ENCODE measurements around the gene AQP7. TPM values are rescaled to one million over a fixed set of nuclear protein-coding genes. Genes with fewer than 3 reads are reported as not detected.
"Not testable (repeated sequence)": the region's sequence is repeated elsewhere in the genome, so short reads cannot be mapped to it uniquely, and the experiment has no call there.

AQP7 gene
- total RNA-seq: 10 to 100 TPM in 1 of 2 donors, 1 to 10 TPM in 1; 8.3 to 21.0 TPM
- long read RNA-seq, partial matches to known transcripts: 1 of 5 reads
- long read RNA-seq, other reads (novel, unspliced or antisense): 2 of 5 reads

- DNase-seq; intact Hi-C loops (cut with DNase I, micrococcal nuclease); ATAC-seq: not testable (repeated sequence)
Measured at GRCh38 chr9:33402371-33402770, at the start of gene AQP7. Gene AQP7 (minus strand): TSS chr9:33402568. CDS start chr9:33401262, 1,306 bp downstream.

- ATAC-seq: no peak
- intact Hi-C loops (cut with DNase I, micrococcal nuclease): no loop called here
- DNase-seq: no peak
Measured at GRCh38 chr9:33450621-33451146, 48.3 kb upstream of the AQP7 start.

GRCh38 chr9:33449715-33450114, 47.3 kb upstream of the AQP7 start:
- DNase-seq: no peak
- ATAC-seq: no peak
- intact Hi-C loops (cut with DNase I, micrococcal nuclease): no loop called here

DNA sequence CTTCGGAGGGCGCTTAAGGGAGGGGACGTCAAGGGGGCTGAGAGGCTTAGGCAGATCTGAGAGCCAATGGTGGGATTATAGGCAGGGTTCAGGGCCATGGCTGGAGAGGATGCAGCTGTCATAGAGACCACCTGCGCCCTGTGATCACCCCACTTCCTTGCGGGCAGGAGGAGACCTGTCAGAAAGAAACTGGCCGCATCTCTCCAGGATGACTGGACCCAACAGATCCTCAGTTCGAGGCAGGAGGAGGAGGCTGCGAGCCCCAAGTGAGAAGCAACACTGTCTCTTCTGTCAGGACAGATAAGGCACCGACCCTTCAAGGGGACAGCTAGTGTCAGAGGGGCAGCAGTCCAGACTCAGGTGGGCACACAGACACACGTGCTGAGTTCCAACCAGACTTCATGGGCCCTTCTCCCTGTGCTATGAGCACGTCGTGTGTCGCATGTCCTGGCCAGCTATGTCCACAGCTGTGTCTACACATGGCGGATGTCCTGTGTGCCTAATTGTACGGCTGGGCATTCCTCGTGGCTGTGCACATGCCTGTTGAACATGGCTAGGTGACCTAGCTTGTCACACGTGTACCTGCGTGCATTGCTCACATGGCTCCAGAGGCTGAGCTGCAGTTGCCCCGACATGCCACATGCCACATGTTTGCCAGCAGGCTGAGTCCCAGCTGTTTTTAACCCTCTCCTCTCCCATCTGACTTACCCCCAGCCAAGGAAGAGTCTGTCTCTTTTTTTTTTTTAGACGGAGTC, 45.6 kb upstream of the AQP7 start:
- no peak for ATAC-seq
- intact Hi-C loops (cut with DNase I, micrococcal nuclease): no loop called here
- DNase-seq: no peak

GRCh38 chr9:33446946-33447798, 44.8 kb upstream of the AQP7 start, which contains the start of gene AQP3:
Gene AQP3 (minus strand): TSS chr9:33447593. CDS start chr9:33447530, 63 bp downstream.
- intact Hi-C loops (cut with DNase I, micrococcal nuclease): no loop called here
- DNase-seq (peak; percentile 69 to 76), ATAC-seq (peak; percentile 91)

- intact Hi-C loops (cut with DNase I, micrococcal nuclease): no loop called here
- peak; percentile 13 for ATAC-seq
- DNase-seq: no peak
Measured at GRCh38 chr9:33446240-33446945, 44.0 kb upstream of the AQP7 start.

DNA sequence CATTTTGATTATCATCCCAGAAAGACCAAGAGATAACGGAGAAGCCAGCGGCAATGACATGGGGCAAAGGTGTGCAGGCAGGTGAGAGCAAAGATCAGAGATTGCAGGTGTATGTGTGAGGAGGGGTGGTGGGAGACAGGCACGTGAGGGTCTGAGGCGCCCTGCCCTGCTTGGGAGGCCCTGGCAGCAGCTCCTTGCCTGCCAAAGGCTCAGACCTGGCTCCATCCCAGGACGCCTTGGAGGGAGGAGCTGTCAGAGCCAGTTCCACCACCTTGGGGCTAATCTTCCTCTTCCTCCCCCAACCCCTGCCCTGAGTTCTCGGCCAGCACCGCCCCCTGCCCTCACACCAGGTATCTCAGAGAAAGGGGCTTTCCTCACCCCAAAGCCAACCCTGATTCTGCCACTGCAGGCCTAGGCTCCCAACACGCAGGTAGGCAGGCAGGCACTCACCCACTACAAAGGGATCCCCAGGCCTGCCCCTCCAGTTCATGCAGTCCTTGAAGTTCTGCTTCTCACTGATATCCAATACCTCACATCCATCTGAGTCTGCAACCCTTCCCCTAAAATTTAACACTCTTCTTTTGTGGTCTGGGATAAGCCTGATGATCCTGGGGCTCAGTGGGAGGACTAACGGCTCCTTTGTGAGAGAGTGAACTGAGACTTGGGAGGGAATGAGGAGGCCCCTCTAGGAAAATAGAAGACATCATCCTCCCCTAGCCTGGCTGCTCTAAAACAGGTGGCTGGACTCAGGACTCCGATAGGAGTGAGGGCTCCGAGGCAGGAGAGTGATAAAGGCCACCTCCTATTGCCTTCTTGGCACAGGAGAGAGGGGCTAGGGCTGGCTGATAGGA, 43.2 kb upstream of the AQP7 start:
- intact Hi-C loops (cut with DNase I, micrococcal nuclease): no loop called here

GRCh38 chr9:33443464-33444154, 41.2 kb upstream of the AQP7 start:
- intact Hi-C loops (cut with DNase I, micrococcal nuclease): no loop called here
- no peak for DNase-seq
- ATAC-seq: no peak

More for the DNA sequence above, 43.2 kb upstream of the AQP7 start:
- peak; percentile 20 for ATAC-seq
- DNase-seq: peak in 1 of 2 donors; percentile 35

- intact Hi-C loops (cut with DNase I, micrococcal nuclease): no loop called here
- no peak for DNase-seq
- no peak for ATAC-seq
Measured at GRCh38 chr9:33443047-33443446, 40.7 kb upstream of the AQP7 start.

DNA sequence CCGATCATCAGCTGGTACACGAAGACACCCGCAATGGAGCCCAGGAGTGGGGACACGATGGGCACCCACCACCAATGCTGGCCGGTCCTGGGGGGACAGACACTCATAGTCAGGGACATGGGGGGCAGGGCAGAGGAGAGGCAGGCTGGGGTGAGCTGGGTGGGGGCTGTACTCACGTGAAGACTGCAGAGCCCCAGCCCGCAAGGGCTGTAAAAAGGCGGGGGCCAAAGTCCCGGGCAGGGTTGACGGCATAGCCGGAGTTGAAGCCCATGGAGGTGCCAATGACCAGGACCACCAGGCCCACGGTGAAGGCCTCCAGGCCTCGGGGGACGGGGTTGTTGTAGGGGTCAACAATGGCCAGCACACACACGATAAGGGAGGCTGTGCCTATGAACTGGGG, 39.8 kb upstream of the AQP7 start:
- no peak for DNase-seq
- ATAC-seq: no peak
- intact Hi-C loops (cut with DNase I, micrococcal nuclease): no loop called here

- intact Hi-C loops (cut with DNase I, micrococcal nuclease): no loop called here
- no peak for DNase-seq
Measured at GRCh38 chr9:33440609-33441008, 38.2 kb upstream of the AQP7 start.

DNA sequence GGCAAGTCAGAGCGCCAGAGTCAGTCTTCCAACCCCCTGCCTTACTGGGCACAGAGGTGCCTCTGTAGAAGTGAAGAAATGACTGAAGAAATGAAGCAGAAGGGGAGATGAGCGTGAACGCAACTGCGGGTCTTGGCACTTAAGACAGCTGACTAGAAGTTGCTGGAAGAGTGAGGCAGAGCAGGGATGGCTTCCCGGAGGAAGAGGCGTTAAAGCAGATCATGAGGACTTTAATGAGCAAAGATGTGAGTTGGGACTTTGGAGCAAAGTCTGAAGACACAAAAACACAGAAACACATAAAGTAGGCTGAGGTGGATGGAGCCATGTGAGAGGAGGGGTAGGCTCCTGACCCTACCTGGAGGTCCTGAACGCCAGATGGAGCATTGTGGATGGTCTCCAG, 37.8 kb upstream of the AQP7 start:
- ATAC-seq (no peak), DNase-seq (no peak)
- intact Hi-C loops (cut with DNase I, micrococcal nuclease): no loop called here

More at GRCh38 chr9:33440609-33441008, 38.2 kb upstream of the AQP7 start:
- no peak for ATAC-seq

GRCh38 chr9:33439731-33440130, 37.4 kb upstream of the AQP7 start:
- intact Hi-C loops (cut with DNase I, micrococcal nuclease): no loop called here
- ATAC-seq: no peak

DNA sequence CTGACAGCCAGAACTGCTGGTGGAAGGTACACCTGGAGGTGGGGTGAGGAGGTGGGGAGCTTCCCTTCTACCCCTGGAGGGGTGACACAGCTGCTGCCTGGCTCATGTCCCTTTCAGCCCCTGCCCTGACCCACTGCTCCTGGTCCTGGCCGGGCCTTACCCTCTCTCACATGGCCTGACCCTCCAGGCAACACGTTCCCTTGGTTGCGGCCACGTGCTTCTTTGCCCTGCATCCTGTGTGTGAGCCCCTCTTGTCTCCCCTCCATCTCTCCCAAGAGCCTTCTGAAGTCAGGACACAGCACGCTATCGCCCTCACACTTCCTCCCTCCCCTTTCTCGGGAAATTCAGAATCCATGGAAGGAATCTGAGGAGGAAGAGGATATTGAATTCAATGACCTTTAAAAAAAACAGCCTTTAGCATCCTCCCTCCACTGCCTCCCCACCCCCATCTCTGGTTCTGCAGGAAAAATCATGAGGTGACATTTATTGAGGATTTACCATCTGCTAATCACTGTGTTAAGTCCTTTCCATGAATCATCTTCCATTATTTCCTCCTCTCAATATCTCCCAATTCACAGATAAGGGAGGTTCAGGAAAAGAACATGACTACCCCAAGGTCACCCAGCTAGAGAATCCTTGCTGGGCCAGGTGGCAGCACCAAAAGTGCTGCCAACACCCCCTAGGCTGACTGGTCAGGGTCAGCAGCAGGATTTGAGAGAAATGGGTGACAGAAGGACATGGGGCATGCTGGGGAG, 36.7 kb upstream of the AQP7 start:
- no peak for DNase-seq
- ATAC-seq: no peak
- intact Hi-C loops (cut with DNase I, micrococcal nuclease): no loop called here

More at GRCh38 chr9:33439731-33440130, 37.4 kb upstream of the AQP7 start:
- DNase-seq: no peak

DNA sequence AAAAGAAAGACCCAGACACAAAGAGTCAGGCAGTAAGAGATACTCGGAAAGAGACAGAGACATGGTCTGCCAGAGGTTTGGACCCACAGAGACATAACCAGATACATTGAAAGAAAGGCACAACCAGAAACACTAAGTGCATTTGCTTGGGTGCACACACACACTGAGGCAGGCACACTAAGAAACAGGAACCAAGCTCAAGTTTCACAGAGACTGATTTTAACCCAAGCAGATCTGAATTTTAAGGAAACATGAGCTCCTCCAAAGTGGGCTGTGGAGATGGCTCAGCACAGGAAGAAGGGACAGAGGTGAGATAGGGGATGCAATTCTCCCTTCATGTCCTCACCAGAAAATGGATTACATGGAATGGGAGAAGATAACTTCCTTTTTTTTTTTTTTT, 35.5 kb upstream of the AQP7 start:
- intact Hi-C loops (cut with DNase I, micrococcal nuclease): no loop called here
- ATAC-seq (no peak), DNase-seq (no peak)

- intact Hi-C loops (cut with DNase I, micrococcal nuclease): no loop called here
- ATAC-seq (no peak), DNase-seq (no peak)
Measured at GRCh38 chr9:33437205-33437604, 34.8 kb upstream of the AQP7 start.

GRCh38 chr9:33436445-33436844, 34.1 kb upstream of the AQP7 start:
- intact Hi-C loops (cut with DNase I, micrococcal nuclease): no loop called here
- DNase-seq: no peak
- no peak for ATAC-seq

Measured in left colon (tissue), 2 donors.